H9 (cell line): ENCODE data around the gene DENND5A. TPM values are rescaled to one million over a fixed set of nuclear protein-coding genes. Genes with fewer than 3 reads are reported as not detected.
"Not testable (repeated sequence)": the region's sequence is repeated elsewhere in the genome, so short reads cannot be mapped to it uniquely, and the experiment has no call there.

Experiments used
- DNase-seq: peaks from one replicate; pipeline ENCODE4 v3.0.0-alpha.2; 2017
- H2AFZ ChIP-seq: one replicate; pipeline ENCODE4 v1.6.1; 2013; ENCODE audit warnings: mild to moderate bottlenecking, low read length, control low read depth, moderate library complexity
- H2AK5ac ChIP-seq: 2 replicates; pipeline ENCODE4 v1.6.1; 2013; ENCODE audit warnings: low read length, control low read depth, mixed read lengths; ENCODE audit not compliant: insufficient read length
- H2BK120ac ChIP-seq: one replicate; pipeline ENCODE4 v1.6.1; 2013; ENCODE audit warnings: low read depth, mild to moderate bottlenecking, low read length, control low read depth, inconsistent platforms; ENCODE audit not compliant: poor library complexity, severe bottlenecking
- H2BK12ac ChIP-seq: 2 replicates; pipeline ENCODE4 v1.6.1; 2013; ENCODE audit warnings: low read length, control low read depth, mixed read lengths, low read depth; ENCODE audit not compliant: insufficient read length
- H2BK15ac ChIP-seq: 2 replicates; pipeline ENCODE4 v1.6.1; 2013; ENCODE audit warnings: low read depth, low read length, control low read depth
- H2BK20ac ChIP-seq: one replicate; pipeline ENCODE4 v1.6.1; 2013; ENCODE audit warnings: low read depth, mild to moderate bottlenecking, low read length, control low read depth, inconsistent platforms; ENCODE audit not compliant: poor library complexity, severe bottlenecking
- H2BK5ac ChIP-seq: 2 replicates; pipeline ENCODE4 v1.6.1; 2013; ENCODE audit warnings: low read length, control low read depth, mixed read lengths; ENCODE audit not compliant: insufficient read length
- H3K14ac ChIP-seq: 2 replicates; pipeline ENCODE4 v1.6.1; 2013; ENCODE audit warnings: low read length, control low read depth; ENCODE audit not compliant: insufficient read depth
- H3K18ac ChIP-seq: 2 replicates; pipeline ENCODE4 v1.6.1; 2013; ENCODE audit warnings: low read depth, mild to moderate bottlenecking, mixed read lengths, low read length, control low read depth; ENCODE audit not compliant: insufficient read length
- H3K23ac ChIP-seq: 2 replicates; pipeline ENCODE4 v1.6.1; 2013; ENCODE audit warnings: low read length, control low read depth, mixed read lengths, low read depth; ENCODE audit not compliant: insufficient read length
- H3K23me2 ChIP-seq: 2 replicates; pipeline ENCODE4 v1.6.1; 2013; ENCODE audit warnings: low read depth, mild to moderate bottlenecking, mixed read lengths, low read length, control low read depth; ENCODE audit not compliant: insufficient read length, poor library complexity, severe bottlenecking
- H3K27ac ChIP-seq: 2 replicates; pipeline ENCODE4 v1.5.1; 2013; ENCODE audit warnings: low read length, control low read depth, mixed read lengths, low read depth; ENCODE audit not compliant: insufficient read length
- H3K27me3 ChIP-seq: 2 replicates; pipeline ENCODE4 v1.6.1; 2013; ENCODE audit warnings: low read length, control low read depth, inconsistent platforms; ENCODE audit not compliant: insufficient read depth
- H3K4ac ChIP-seq: 2 replicates; pipeline ENCODE4 v1.6.1; 2013; ENCODE audit warnings: low read depth, mild to moderate bottlenecking, control low read depth, inconsistent platforms, low read length, moderate library complexity
- H3K4me1 ChIP-seq: 2 replicates; pipeline ENCODE4 v1.6.1; 2013; ENCODE audit warnings: low read length, control low read depth, inconsistent platforms; ENCODE audit not compliant: insufficient read depth
- H3K4me2 ChIP-seq: 2 replicates; pipeline ENCODE4 v1.6.1; 2013; ENCODE audit warnings: low read length, control low read depth, mixed read lengths; ENCODE audit not compliant: insufficient read length, insufficient read depth
- H3K56ac ChIP-seq: 2 replicates; pipeline ENCODE4 v1.6.1; 2013; ENCODE audit warnings: low read depth, mild to moderate bottlenecking, mixed read lengths, low read length, control low read depth; ENCODE audit not compliant: insufficient read length
- H3K79me1 ChIP-seq: 2 replicates; pipeline ENCODE4 v1.6.1; 2013; ENCODE audit warnings: low read depth, mild to moderate bottlenecking, moderate library complexity, low read length, control low read depth, inconsistent platforms; ENCODE audit not compliant: insufficient read depth, poor library complexity, severe bottlenecking
- H3K79me2 ChIP-seq: 2 replicates; pipeline ENCODE4 v1.6.1; 2013; ENCODE audit warnings: low read length, control low read depth, inconsistent platforms; ENCODE audit not compliant: insufficient read depth
- H3K9ac ChIP-seq: 2 replicates; pipeline ENCODE4 v1.6.1; 2013; ENCODE audit warnings: low read length, control low read depth, mixed read lengths; ENCODE audit not compliant: insufficient read length; ENCODE audit errors: extremely low read depth
- H3K9me3 ChIP-seq: one replicate; pipeline ENCODE4 v1.6.1; 2013; ENCODE audit warnings: low read depth, low read length, inconsistent platforms; ENCODE audit not compliant: control insufficient read depth
- H3T11ph ChIP-seq: one replicate; pipeline ENCODE4 v1.6.1; 2013; ENCODE audit warnings: mild to moderate bottlenecking, low read length, control low read depth, inconsistent platforms
- H4K20me1 ChIP-seq: one replicate; pipeline ENCODE4 v1.6.1; 2013; ENCODE audit not compliant: control insufficient read depth, insufficient read length, insufficient read depth
- H4K5ac ChIP-seq: 2 replicates; pipeline ENCODE4 v1.6.1; 2013; ENCODE audit warnings: low read depth, mild to moderate bottlenecking, mixed read lengths, low read length, control low read depth; ENCODE audit not compliant: insufficient read length
- H4K8ac ChIP-seq: replicated peaks from 2 replicates; pipeline ENCODE4 v1.6.1; 2013; ENCODE audit warnings: low read length, control low read depth, mixed read lengths, low read depth; ENCODE audit not compliant: insufficient read length
- H4K91ac ChIP-seq: 2 replicates; pipeline ENCODE4 v1.6.1; 2013; ENCODE audit warnings: low read depth, mild to moderate bottlenecking, moderate library complexity, mixed read lengths, low read length, control low read depth; ENCODE audit not compliant: insufficient read length
- H3K27ac Mint-ChIP-seq, 3 experiments: 2 replicates in 2 of 3; 3 replicates in 1 of 3; pipeline ENCODE4 v1.8.0; 2020 to 2021; ENCODE audit warnings: mixed read lengths in 3 of 3, mild to moderate bottlenecking in 1 of 3, moderate library complexity in 1 of 3
- H3K27me3 Mint-ChIP-seq: 2 replicates; pipeline ENCODE4 v1.8.0; 2021; ENCODE audit warnings: low read depth, mild to moderate bottlenecking, moderate library complexity, mixed read lengths
- H3K36me3 Mint-ChIP-seq, 3 experiments: 2 replicates in 2 of 3; 3 replicates in 1 of 3; pipeline ENCODE4 v1.8.0; 2020 to 2021; ENCODE audit warnings: low read depth in 3 of 3, mixed read lengths in 3 of 3; ENCODE audit not compliant: insufficient read depth in 1 of 3
- H3K4me1 Mint-ChIP-seq, 2 experiments: 2 replicates each; pipeline ENCODE4 v1.8.0; 2020; ENCODE audit warnings: mixed read lengths in 2 of 2
- H3K4me3 Mint-ChIP-seq, 2 experiments: 2 replicates in 1 of 2; 3 replicates in 1 of 2; pipeline ENCODE4 v1.8.0; 2020 to 2021; ENCODE audit warnings: mild to moderate bottlenecking in 2 of 2, mixed read lengths in 2 of 2, moderate library complexity in 1 of 2
- H3K9me3 Mint-ChIP-seq, 2 experiments: 2 replicates in 1 of 2; 3 replicates in 1 of 2; pipeline ENCODE4 v1.8.0; 2020; ENCODE audit warnings: mild to moderate bottlenecking in 2 of 2, mixed read lengths in 2 of 2, moderate library complexity in 1 of 2
- WGBS: extraction: QIAGEN DNeasy Blood & Tissue Kit; methylation state at CpG from one replicate; pipeline ENCODE4 v1.1.7; 2013; ENCODE audit warnings: missing lambda C conversion rate, low lambda C conversion rate, mixed read lengths; ENCODE audit not compliant: insufficient read length; ENCODE audit errors: extremely low coverage; 5-methylcytosine and 5-hydroxymethylcytosine counted together
- total RNA-seq: library from RNA; stranded (reverse); gene quantifications from 2 replicates; pipeline ENCODE4 v1.2.1, GENCODE V29; 2021
- TF ChIP-seq, protein P1 (sequence below): fragments of 200-600 bp; sonication (generic); conservative IDR thresholded peaks from 3 replicates; pipeline ENCODE4 v1.8.0; 2021; ENCODE audit warnings: antibody characterized with exemption, mild to moderate bottlenecking

The DENND5A gene
- total RNA-seq, 1 experiment from 2014 or later: 59.6 TPM

DNA sequence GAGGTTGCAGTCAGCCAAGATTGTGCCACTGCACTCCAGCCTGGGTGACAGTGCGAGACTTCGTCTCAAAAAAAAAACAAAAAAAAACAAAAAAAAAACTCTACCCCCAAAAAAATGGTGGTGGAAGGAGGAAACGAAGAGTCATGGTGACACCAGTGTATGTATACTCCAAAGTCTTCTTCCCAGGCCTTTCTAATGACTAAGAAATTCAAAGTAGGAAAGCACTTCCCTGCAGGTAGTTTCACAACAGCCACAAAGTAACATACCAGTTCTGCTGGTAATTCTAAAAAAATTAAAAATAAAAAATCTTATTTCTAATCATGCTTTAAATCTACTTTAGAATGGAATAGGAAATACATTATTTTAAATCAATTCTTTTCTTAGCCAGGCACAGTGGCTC, 72.6 kb downstream of the DENND5A start:
- H3K4me3 Mint-ChIP-seq: no peak overlapping the region
- peaks cover 30 to 37% of the 10 kb centered on the region in 2 experiments for H3K9me3 Mint-ChIP-seq
- H3K4ac ChIP-seq: no peak overlapping the region
- H4K20me1 ChIP-seq: no peaks in the 10 kb centered on the region
- H2BK5ac ChIP-seq: no peak overlapping the region
- no peak overlapping the region for H3K27ac Mint-ChIP-seq
- no peaks in the 10 kb centered on the region; the same call in 1 of the 2 replicates for H3K79me2 ChIP-seq
- H3K27me3 Mint-ChIP-seq: no peaks in the 10 kb centered on the region
- TF ChIP-seq, protein P1, sequence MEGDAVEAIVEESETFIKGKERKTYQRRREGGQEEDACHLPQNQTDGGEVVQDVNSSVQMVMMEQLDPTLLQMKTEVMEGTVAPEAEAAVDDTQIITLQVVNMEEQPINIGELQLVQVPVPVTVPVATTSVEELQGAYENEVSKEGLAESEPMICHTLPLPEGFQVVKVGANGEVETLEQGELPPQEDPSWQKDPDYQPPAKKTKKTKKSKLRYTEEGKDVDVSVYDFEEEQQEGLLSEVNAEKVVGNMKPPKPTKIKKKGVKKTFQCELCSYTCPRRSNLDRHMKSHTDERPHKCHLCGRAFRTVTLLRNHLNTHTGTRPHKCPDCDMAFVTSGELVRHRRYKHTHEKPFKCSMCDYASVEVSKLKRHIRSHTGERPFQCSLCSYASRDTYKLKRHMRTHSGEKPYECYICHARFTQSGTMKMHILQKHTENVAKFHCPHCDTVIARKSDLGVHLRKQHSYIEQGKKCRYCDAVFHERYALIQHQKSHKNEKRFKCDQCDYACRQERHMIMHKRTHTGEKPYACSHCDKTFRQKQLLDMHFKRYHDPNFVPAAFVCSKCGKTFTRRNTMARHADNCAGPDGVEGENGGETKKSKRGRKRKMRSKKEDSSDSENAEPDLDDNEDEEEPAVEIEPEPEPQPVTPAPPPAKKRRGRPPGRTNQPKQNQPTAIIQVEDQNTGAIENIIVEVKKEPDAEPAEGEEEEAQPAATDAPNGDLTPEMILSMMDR: no peak
- H3K23me2 ChIP-seq: no peaks in the 10 kb centered on the region
- no peaks in the 10 kb centered on the region for H3K9me3 ChIP-seq
- H3K18ac ChIP-seq: no peak overlapping the region
- no peak overlapping the region for H2BK15ac ChIP-seq
- H4K8ac ChIP-seq: no peak overlapping the region
- H3K27me3 ChIP-seq: no peaks in the 10 kb centered on the region
- no peak overlapping the region for H3K56ac ChIP-seq
- H2AFZ ChIP-seq: no peak overlapping the region
- H3T11ph ChIP-seq: no peak overlapping the region
- H3K23ac ChIP-seq: no peak overlapping the region
- DNase-seq: no peak
- no peak overlapping the region for H3K9ac ChIP-seq
- H2BK120ac ChIP-seq: no peak overlapping the region
- no CpG with 5 or more reads among the region's 3 CpGs for WGBS
- no peak overlapping the region for H3K14ac ChIP-seq
- no peak overlapping the region for H3K4me2 ChIP-seq
- H3K4me1 ChIP-seq: no peaks in the 10 kb centered on the region
- H3K36me3 Mint-ChIP-seq: peaks cover 61 to 69% (median 65%) of the 10 kb centered on the region in 3 experiments
- H2AK5ac ChIP-seq: no peak overlapping the region
- no peak overlapping the region for H2BK12ac ChIP-seq
- no peaks in the 10 kb centered on the region for H3K4me1 Mint-ChIP-seq
- H3K79me1 ChIP-seq: no peaks in the 10 kb centered on the region
- no peak overlapping the region for H4K91ac ChIP-seq
- no peak overlapping the region for H2BK20ac ChIP-seq
- no peak overlapping the region for H4K5ac ChIP-seq
- H3K27ac ChIP-seq: no peak overlapping the region

DNA sequence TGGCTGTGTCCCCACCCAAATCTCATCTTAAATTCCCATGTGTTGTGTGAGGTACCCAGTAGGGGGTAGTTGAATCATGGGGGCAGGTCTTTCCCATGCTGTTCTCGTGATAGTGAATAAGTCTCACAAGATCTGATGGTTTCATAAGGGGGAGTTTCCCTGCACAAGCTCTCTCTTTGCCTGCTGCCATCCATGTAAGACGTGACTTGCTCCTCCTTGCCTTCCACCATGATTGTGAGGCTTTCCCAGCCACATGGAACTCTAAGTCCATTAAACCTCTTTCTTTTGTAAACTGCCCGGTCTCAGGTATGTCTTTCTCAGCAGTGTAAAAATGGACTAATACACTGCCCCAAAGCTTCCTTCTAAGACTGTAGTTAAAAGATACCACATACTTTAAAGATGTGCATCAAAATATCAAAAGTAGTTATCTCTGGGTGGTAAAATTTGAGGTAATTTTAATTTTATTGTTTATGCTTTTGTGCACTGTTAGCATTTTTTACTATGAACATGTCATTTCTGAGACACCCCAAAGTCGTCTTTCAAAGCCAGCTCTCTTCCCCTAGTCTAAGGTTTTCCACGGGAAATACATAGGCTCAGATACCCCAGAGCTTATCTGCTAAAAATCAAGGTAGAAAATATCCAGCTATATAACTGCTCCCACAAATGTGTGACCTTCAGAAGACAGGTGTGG, 74.7 kb downstream of the DENND5A start:
- not testable (repeated sequence) for DNase-seq, H3K4ac ChIP-seq, H3K79me2 ChIP-seq, H3K4me1 Mint-ChIP-seq, H2BK20ac ChIP-seq, H3K9ac ChIP-seq, H4K8ac ChIP-seq, H4K20me1 ChIP-seq, H3K14ac ChIP-seq, H3T11ph ChIP-seq, H3K27ac ChIP-seq, H2BK5ac ChIP-seq, H3K4me1 ChIP-seq, H3K27me3 Mint-ChIP-seq, H2AFZ ChIP-seq, H2BK12ac ChIP-seq, H3K79me1 ChIP-seq, H4K5ac ChIP-seq, H2AK5ac ChIP-seq, H3K23me2 ChIP-seq, H4K91ac ChIP-seq, H3K18ac ChIP-seq, H3K23ac ChIP-seq, H3K27me3 ChIP-seq, H3K4me3 Mint-ChIP-seq, H2BK120ac ChIP-seq, H3K27ac Mint-ChIP-seq, H3K56ac ChIP-seq, H3K9me3 ChIP-seq, H2BK15ac ChIP-seq, H3K4me2 ChIP-seq
- WGBS: no CpG with 5 or more reads among the region's 5 CpGs
- Mint-ChIP-seq H3K9me3 (peaks cover 30 to 37% of the 10 kb centered on the region in 2 experiments), H3K36me3 (peaks cover 62 to 69% (median 69%) of the 10 kb centered on the region in 3 experiments)
